HT-29 (cell line): Measurements from ENCODE around the gene FAM180B. TPM values are rescaled to one million over a fixed set of nuclear protein-coding genes. Genes with fewer than 3 reads are reported as not detected.
"Not testable (repeated sequence)": the region's sequence is repeated elsewhere in the genome, so short reads cannot be mapped to it uniquely, and the experiment has no call there.

Experiments
- DNase-seq: peaks from one replicate; pipeline ENCODE4 v3.0.0-alpha.2; 2015; ENCODE audit warnings: low spot score
- total RNA-seq: library from RNA; depleted of rRNA; stranded (reverse); fragments of >200 nt; shearing (Covaris generic); gene quantifications from 2 replicates; pipeline ENCODE4 v1.2.3, GENCODE V29; 2014; rRNA removed

The FAM180B gene, protein sequence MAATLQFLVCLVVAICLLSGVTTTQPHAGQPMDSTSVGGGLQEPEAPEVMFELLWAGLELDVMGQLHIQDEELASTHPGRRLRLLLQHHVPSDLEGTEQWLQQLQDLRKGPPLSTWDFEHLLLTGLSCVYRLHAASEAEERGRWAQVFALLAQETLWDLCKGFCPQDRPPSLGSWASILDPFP
- not detected in 2 replicates for total RNA-seq

DNA sequence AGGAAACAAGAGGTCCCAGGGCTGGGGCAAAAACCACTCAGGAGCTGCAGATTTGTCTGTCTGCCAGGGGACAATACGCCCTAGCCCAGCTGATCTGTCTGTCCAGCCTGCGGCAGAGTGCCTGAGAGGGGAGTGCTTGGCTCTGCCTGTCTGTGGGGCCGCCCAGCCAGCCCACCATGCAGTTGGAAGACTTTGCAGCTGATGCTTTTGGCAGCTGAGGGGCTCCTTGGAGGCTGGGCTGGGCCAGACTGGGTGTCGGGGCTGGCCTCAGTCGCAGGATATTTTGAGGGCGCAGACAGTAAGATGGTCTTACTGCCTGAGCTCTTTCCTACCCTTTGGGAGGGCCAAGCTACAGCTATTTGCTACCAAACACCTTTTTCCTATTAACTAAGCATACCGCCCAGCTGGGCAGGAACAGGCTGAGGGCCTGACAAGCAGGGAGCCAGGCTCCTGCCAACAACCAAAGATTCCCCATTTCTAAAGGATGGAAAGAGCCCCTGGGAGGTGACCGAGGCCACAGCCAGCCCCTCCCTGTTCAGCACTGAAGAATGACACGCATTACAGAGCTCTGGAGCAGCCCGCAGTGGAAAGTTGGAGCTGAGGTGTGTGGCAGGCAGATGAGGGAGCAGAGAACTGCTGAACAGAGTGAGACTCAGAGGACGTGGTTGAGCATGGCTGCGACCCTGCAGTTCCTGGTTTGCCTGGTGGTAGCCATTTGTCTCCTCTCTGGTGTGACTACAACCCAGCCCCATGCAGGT, at the start of gene FAM180B:
FAM180B (plus strand) TSS at position 581 of the 758 bp plus-strand sequence; CDS start at position 672, 91 bp downstream.
- DNase-seq, result no peak

DNA sequence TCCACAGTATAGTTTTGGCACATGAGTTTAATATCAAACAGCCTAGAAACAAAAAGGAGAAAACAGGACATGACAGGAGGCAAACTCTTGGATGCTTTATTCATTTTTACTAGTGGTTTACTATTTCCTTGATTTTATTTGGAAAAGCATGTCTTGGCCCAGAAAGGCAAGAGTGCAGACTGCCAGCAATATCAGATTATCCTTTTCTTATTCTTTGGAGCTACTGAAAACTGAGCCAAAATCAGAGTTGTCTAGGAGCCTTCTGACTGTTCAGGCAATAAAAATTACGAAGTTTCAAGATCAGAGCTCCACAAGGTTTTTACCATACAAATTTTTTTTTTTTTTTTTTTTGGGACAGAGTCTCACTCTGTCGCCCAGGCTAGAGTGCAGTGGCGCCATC, 49.6 kb upstream of the FAM180B start:
- no peak for DNase-seq

DNA sequence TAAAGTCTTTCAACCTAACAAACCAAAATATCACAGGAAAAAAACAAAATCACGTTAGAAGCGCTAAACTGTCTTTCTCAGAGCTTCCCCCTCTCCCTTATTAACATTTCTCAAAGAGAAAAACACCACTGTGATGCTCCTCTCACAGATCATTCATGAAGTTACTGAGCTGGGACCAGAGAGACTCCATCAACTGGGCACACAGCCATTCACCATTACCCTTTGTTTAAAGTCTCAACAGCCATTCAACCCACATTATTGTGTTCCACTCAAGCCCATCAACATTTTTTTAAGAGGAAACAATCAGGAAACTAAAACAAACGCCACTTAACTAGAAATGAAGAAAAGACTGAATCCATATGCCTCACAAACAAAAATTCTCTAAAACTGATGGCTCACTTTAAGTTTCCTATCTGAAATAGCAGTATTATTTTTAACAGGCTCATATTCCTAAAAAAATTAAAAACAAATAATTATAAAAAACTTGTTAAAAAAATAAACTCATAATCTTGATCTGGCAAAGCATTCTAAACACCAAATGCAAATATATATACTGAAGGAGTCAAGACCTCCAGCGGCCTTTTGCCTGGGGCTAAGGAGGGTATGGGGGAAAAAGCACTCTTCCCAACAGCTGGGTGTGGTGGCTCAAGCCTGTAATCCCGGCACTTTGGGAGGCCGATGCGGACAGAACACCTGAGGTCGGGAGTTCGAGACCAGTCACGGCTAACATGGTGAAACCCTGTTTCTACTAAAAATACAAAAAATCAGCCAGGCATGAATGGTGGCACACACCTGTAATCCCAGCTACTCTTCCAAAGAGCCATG, 47.5 kb upstream of the FAM180B start:
- no peak for DNase-seq

DNA sequence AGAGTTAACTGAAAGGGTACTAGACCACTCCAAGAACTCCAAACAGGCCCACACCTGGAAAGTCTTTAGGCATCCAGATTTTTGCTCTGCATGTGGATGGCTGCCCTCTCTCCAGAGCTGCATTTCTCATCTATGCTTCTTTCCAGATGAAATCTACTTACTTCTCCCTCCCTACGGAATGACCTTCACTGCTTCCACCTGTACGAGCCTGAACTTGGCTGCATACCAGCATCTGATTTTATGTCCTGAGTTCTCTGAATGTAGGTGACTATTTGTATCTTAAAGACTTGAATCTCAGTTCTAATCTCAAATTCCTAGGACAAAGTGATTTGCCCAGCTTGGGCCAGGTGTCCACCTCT, 46.8 kb upstream of the FAM180B start:
- no peak for DNase-seq

DNA sequence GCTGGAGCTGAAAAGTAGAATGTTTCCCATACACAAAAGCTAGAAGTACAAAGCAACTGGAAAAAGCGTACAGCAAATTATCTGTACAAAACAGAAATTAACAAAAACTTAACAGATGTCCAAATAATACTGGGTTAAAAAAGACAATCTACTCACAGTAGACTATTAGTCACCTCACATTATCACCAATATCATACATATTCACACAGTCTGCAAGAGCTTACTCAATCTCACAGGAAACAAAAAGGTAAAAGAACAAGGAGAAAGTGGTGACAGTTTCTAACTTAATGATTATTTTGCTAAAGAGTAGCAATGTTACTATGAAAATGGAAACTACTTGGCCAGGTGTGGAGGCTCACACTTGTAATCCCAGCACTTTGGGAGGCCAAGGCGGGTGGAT, 45.4 kb upstream of the FAM180B start:
- DNase-seq, result no peak

DNA sequence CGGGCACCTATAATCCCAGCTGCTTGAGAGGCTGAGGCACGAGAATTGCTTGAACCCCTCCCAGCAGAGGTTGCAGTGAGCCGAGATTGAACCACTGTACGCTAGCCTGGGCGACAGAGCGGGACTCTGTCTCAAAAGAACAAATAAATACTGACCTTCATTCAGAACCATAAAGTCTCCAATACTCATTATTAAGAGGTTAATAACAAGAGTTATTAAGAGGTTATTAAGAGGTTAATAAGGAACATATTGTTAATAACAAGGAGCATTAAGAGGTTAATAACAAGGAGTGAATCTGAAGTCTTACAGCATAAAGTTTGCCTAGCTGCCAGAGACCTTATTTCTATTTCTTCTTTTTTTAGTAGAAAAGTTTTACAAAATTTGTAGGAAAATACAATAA, 41.2 kb upstream of the FAM180B start:
- DNase-seq, result no peak

DNA sequence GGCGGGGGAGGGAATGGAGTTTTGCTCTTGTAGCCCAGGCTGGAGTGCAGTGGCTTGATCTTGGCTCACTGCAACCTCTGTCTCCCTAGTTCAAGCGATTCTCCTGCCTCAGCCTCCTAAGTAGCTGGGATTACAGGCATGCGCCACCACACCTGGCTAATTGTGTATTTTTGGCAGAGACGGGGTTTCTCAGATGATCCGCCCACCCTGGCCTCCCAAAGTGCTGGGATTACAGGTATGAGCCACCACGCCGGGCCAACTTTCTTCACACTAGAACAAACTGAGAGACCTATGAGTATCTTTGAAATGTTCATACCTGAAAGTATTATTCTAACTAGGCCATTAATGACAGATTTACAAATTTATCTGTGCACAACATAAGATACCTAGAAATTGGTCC, 40.2 kb upstream of the FAM180B start:
- not testable (repeated sequence) for DNase-seq

DNA sequence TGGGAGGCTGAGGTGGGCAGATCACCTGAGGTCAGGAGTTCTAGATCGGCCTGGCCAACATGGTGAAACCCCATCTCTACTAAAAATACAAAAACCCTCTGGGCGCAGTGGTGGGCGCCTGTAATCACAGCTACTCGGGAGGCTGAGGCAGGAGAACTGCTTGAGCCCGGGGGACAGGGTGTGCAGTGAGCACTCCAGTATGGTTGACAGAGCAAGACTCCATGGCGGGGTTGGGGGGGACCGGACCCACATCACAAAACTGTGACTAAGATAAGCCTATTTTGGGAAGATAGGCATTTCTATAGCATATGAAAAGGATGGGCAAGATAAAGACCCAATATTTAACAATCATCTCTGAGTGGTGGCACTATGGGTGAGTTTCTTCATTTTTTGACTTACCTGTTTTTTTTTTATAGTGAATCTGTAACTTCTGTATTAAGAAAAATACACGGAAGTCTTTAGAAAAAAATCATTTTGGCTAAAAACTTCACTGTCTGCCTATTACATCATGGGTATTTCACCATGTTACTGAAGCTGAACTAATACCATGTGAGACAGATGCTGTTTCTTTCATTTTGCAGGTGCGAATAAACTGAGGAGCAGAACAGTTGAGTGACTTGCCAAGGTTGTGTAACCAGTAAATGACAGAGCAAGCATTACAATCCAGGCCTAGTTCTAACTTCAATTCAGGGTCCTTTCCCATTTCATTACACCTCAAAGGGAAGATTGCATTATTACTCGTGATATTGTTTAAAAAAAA, 36.0 kb upstream of the FAM180B start:
- no peak for DNase-seq

DNA sequence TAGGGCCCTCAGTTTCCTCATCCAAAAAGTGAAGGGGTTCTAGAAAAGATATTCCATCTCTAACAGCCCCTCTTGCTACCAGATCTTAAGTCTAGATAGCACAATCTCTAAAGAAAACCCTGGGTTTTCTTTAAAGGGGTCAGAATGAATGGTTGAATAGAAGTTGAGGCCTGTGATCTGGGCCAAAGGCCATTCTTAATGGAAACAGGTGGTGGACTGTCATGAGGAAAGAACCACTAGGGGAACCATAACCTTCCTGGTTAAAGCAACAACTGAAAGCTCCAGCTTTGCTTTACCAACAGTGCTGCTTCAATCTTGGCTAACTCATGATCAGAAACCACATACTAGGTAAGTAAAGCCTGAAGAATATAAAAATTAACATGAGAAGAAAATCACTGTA, 35.4 kb upstream of the FAM180B start:
- peak; percentile 58 for DNase-seq

DNA sequence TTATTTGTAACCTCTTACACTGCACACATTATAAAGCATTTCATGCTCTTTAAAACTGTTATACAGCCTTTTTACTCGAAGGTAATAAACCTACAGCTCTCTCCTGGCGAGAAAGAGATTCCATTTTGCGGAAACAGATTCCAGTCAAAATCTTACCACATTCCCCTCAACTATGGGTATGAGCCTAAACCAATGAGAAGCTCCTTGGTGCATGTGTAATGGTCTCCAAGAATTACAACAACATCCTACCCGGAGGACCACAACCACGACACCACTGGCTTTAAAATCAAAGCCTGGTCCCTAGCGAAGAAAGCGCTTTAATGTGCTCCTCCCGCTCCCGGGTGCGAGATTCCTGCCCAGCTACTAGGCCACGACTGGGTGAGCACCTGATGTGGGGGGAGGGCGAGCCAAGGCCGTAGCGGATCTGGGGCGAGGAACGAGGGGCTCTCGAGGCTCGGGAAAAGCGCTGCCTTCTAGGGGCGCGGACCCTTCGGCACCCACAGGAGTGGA, 34.4 kb upstream of the FAM180B start:
- peak; percentile 76 for DNase-seq

DNA sequence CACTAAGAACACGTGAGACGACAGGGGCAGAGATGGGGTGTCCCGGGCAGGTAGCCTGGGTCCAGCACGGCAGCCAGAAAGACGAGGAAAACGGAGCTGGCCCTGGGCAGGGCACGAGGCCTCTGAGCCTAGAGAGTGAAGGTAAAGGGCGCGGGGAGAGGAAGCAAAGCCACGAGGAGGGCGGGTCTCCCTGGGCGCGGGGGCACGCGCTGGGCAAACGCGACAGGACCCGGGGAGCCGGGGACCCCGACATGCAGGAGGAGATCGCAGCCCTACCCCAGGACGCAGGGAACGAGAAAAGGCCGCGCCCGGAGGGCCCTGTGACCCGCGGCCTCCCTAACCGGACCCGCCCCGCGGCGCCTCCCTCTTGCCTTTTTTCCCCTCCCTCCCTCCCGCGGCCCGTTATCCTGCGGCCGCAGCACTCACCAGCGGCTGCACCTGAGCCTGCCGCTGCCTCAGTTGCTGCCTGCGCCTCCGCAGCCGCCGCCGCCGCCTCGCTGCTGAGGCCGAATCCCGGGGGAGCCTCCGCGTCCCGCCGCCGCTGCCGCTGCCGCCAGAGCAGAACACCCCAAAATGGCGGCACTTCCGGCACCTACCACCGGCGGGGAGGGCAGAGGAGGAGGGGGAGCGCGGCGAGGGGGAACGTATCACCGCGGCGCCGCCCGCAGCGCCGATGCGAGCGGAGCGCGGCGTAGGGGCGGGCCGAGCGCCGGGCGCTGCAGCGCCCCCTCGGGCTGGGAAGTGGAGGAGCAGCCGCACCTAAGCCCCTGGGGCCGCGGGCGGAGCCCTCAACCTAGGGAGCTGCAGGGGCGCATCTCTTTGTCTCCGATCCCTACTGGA, 33.7 kb upstream of the FAM180B start, which contains the start of gene CELF1:
CELF1 (minus strand) TSS at position 567 of the 840 bp plus-strand sequence. CDS start 53,609 bp downstream, outside the sequence.
- peak; percentile 95 for DNase-seq

DNA sequence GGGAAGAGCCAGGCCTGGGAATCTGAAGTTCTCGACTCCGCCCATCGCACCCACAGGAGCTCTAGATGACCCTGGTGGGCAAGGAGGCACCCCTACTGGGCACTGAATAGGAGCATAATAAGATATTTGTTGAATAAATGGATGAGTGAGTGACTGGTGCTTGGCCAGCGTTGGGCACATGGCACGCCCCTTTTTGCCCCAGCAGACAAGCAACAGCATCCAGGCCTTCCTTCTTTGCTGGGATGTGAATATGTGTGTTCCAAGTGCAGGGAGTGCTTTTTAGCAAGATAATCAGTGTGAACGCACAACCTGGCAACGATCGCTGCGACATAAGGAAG, 33.1 kb upstream of the FAM180B start:
- DNase-seq, result no peak

DNA sequence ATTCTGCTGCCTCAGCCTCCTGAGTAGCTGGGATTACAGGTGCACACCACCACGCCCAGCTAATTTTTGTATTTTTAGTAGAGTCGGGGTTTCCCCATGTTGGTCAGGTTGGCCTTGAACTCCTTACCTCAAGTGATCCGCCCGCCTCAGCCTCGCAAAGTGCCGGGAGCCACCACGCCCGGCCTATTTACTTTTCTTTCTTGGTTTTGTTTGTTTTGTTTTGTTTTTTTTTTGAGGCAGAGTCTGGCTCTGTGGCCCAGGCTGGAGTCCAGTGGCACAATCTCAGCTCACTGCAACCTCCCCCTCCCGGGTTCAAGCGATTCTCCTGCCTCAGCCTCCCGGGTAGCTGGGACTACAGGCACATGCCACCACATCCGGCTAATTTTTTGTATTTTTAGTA, 29.5 kb upstream of the FAM180B start:
- not testable (repeated sequence) for DNase-seq

DNA sequence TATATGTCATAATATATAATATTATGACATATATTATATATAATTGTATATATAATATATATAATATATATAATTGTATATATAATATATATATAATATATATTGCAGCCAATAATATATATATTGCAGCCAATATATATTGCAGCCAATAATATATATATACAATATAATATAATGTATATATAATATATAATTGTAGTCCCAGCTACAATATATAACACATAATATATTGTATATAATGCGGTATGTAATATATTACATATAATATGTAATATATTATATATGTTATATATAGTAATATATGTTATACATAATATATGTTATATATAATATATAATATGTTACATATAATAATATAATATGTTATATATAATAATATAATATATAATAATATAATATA, 27.8 kb upstream of the FAM180B start:
- no peak for DNase-seq

DNA sequence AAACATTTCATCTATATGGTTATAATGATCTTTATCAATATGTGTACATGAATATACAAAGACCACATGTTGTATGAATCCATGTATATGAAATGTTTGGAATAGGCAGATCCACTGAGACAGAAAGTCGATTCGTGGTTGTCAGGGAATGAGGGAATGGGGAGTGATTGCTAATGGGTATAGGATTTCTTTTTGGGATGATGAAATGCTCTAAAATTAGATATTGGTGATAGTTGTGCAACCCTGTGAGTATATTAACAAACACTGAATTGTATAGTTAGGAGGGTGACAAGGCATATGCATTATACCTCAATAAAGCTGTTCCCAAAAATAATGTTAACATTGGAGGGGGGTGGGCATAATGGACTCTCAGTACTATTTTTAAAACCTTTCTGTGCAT, 26.1 kb upstream of the FAM180B start:
- DNase-seq, result no peak

DNA sequence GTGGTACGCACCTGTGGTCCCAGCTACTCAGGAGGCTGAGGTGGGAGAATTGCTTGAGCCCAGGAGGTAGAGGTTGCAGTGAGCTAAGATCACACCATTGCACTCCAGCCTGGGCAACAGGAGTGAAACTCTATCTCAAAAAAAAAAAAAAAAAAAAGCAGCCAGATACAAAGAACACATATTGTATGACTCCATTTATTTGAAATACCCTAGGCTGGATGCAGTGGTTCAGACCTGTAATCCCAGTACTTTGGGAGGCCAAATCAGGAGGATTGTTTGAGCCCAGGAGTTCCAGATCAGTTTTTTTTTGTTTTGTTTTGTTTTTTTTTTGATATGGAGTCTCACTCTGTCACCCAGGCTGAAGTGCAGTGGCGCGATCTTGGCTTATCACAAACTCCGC, 24.1 kb upstream of the FAM180B start:
- not testable (repeated sequence) for DNase-seq

DNA sequence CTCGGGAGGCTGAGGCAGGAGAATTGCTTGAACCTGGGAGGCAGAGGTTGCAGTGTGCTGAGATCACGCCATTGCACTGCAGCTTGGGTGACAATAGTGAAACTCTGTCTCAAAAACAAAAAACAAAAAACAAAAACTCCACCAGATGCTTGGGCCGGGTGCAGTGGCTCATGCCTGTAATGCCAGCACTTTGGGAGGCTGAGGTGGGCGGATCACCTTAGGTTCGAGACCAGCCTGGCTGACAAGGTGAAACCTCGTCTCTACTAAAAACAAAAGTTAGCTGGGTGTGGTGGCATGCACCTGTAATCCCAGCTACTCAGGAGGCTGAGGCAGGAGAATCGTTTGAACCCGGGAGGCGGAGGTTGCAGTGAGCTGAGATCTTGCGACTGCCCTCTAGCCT, 22.1 kb upstream of the FAM180B start:
- DNase-seq, result not testable (repeated sequence)

DNA sequence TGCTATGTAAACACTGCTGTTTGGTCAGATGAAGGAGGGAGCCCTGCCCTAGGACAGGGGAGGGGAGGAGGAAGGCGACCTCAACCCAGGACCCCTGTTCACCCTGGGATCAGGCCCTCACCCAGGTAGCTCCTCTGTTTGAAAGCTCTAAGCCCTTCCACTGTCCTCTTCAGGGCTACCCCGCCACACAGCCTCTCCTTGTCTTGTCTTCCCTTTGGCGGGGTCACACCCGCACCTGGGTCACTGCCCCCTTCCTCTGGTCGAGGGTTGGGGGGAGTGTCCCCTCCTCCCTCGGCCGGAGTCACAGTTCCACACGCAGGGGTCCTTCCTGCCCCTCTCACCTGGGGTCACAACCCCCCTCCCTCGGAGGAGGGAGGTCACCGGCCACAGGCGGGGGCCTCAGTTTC, 21.5 kb upstream of the FAM180B start:
- no peak for DNase-seq

DNA sequence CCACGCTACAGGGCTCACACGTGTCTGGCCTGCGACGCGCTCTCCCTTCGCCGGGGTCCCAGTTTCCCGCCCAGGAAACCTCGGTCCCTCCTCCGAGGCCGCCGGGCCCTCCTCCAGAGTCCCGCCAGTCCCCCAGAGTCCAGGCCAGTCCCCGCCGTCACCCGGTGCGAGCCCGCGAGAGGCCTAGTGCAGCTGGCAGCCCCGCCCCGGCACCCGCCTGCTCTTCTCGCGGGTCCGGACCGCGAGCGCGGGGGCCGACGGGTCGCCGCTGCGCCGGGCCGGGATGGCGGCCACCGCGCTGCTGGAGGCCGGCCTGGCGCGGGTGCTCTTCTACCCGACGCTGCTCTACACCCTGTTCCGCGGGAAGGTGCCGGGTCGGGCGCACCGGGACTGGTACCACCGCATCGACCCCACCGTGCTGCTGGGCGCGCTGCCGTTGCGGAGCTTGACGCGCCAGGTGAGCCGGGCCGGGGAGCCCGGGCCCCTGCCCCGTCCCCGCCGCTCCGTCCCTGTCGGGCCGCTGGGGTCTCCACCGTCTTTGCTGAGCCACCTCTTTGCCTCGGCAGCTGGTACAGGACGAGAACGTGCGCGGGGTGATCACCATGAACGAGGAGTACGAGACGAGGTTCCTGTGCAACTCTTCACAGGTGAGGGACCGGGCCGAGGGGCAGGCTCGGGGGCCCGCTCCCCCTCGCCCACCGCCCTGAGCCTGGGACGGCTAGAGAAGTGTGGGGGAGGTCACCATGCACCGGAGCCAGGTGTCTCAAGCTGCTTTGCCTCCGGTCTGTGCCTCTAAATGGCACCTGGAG, 20.9 kb upstream of the FAM180B start, which contains the start of gene PTPMT1:
PTPMT1 (plus strand) TSS at position 260 of the 809 bp plus-strand sequence; CDS start at position 284, 24 bp downstream.
- DNase-seq, result peak; percentile 69
